Ishikawa (cell line): ENCODE results near the gene MLH1.

Source experiments
- CEBPB ChIP-seq: IDR thresholded peaks from 2 replicates; pipeline ENCODE4 v1.6.1; 2012
- CREB1 ChIP-seq: IDR thresholded peaks from 2 replicates; pipeline ENCODE4 v1.6.1; 2012; ENCODE audit warnings: low read depth
- EGR1 ChIP-seq: IDR thresholded peaks from 2 replicates; pipeline ENCODE4 v1.6.1; 2012
- EP300 ChIP-seq: IDR thresholded peaks from 2 replicates; pipeline ENCODE4 v1.6.1; 2012; ENCODE audit warnings: borderline replicate concordance
- FOXM1 ChIP-seq: IDR thresholded peaks from 2 replicates; pipeline ENCODE4 v1.6.1; 2012; ENCODE audit warnings: low read depth, borderline replicate concordance
- NFIC ChIP-seq: IDR thresholded peaks from 2 replicates; pipeline ENCODE4 v1.6.1; 2012
- RAD21 ChIP-seq: IDR thresholded peaks from 2 replicates; pipeline ENCODE4 v1.6.1; 2012; ENCODE audit warnings: low read depth
- TAF1 ChIP-seq: IDR thresholded peaks from 2 replicates; pipeline ENCODE4 v1.6.1; 2012; ENCODE audit warnings: low read depth, mild to moderate bottlenecking
- TCF12 ChIP-seq: IDR thresholded peaks from 2 replicates; pipeline ENCODE4 v1.6.1; 2012; ENCODE audit warnings: low read depth
- TEAD4 ChIP-seq: IDR thresholded peaks from 2 replicates; pipeline ENCODE4 v1.6.1; 2012
- YY1 ChIP-seq: IDR thresholded peaks from 2 replicates; pipeline ENCODE4 v1.6.1; 2012; ENCODE audit warnings: low read depth
- ZBTB7A ChIP-seq: IDR thresholded peaks from 2 replicates; pipeline ENCODE4 v1.6.1; 2012; ENCODE audit warnings: low read depth
- TF ChIP-seq, protein P1 (sequence below): IDR thresholded peaks from 2 replicates; pipeline ENCODE4 v1.6.1; 2012
- TF ChIP-seq, protein P2 (sequence below): IDR thresholded peaks from 2 replicates; pipeline ENCODE4 v1.6.1; 2012; ENCODE audit warnings: low read depth, mild to moderate bottlenecking
- TF ChIP-seq, protein P3 (sequence below): IDR thresholded peaks from 2 replicates; pipeline ENCODE4 v1.6.1; 2012

Gene MLH1

DNA sequence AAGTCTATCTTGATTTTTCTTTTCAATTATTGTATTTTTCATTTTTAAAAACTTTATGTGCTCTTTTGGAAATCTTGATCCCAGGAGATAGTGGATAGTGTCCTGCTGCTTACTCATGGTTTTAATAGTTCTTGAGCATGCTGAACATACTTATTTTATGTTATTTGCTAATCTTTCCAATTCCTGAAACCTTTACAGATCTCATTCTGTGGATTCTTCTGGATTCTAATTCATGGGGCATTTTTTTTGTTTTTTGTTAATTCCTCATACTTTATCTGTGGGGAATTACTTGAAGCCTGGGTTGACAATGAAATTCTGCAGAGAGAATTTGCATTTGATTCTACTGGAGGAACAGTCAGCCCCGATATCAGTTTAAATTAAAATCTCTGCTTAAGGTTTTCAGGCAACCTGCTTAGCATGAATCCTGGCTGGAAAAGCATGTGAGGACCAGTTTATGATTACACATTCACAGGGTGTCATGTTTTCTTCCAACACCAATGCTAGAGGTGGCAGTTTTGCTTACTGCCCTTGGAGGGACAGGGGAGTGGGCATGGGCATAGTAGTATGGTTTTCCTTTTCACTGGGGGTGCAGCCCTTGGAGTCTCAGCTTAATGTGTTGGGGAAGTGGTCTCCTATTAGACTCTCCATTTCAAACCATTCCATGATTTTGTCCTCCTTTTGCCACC is 46.0 kb downstream of the MLH1 start:
- TF ChIP-seq, protein P1, sequence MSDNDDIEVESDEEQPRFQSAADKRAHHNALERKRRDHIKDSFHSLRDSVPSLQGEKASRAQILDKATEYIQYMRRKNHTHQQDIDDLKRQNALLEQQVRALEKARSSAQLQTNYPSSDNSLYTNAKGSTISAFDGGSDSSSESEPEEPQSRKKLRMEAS: no peak
- TF ChIP-seq NFIC (no peak), ZBTB7A (no peak), TAF1 (no peak), CREB1 (no peak), EP300 (no peak), FOXM1 (no peak), TCF12 (no peak), RAD21 (no peak), TEAD4 (no peak)
- TF ChIP-seq, protein P2, sequence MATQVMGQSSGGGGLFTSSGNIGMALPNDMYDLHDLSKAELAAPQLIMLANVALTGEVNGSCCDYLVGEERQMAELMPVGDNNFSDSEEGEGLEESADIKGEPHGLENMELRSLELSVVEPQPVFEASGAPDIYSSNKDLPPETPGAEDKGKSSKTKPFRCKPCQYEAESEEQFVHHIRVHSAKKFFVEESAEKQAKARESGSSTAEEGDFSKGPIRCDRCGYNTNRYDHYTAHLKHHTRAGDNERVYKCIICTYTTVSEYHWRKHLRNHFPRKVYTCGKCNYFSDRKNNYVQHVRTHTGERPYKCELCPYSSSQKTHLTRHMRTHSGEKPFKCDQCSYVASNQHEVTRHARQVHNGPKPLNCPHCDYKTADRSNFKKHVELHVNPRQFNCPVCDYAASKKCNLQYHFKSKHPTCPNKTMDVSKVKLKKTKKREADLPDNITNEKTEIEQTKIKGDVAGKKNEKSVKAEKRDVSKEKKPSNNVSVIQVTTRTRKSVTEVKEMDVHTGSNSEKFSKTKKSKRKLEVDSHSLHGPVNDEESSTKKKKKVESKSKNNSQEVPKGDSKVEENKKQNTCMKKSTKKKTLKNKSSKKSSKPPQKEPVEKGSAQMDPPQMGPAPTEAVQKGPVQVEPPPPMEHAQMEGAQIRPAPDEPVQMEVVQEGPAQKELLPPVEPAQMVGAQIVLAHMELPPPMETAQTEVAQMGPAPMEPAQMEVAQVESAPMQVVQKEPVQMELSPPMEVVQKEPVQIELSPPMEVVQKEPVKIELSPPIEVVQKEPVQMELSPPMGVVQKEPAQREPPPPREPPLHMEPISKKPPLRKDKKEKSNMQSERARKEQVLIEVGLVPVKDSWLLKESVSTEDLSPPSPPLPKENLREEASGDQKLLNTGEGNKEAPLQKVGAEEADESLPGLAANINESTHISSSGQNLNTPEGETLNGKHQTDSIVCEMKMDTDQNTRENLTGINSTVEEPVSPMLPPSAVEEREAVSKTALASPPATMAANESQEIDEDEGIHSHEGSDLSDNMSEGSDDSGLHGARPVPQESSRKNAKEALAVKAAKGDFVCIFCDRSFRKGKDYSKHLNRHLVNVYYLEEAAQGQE: no peak
- TF ChIP-seq, protein P3, sequence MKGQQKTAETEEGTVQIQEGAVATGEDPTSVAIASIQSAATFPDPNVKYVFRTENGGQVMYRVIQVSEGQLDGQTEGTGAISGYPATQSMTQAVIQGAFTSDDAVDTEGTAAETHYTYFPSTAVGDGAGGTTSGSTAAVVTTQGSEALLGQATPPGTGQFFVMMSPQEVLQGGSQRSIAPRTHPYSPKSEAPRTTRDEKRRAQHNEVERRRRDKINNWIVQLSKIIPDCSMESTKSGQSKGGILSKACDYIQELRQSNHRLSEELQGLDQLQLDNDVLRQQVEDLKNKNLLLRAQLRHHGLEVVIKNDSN: no peak

DNA sequence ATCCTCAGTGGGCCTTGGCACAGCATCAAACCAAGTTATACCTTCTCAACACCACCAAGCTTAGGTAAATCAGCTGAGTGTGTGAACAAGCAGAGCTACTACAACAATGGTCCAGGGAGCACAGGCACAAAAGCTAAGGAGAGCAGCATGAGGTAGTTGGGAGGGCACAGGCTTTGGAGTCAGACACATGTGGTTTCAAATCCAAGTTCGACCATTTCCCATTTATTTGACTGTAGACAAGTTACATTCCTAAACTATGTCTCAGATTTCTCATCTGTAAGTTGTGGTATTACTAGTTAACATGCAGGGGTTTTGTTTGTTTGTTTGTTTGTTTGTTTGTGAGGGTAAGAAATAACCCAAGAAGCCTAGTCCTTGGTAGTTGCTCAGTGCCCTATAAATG is 46.9 kb downstream of the MLH1 start:
- TF ChIP-seq, protein P3: no peak
- TF ChIP-seq, protein P1: no peak
- TF ChIP-seq TCF12 (no peak), TAF1 (no peak), EP300 (no peak), CEBPB (no peak), EGR1 (no peak), YY1 (no peak), FOXM1 (no peak), ZBTB7A (no peak), NFIC (no peak), RAD21 (no peak), CREB1 (no peak), TEAD4 (no peak)
- TF ChIP-seq, protein P2: no peak

DNA sequence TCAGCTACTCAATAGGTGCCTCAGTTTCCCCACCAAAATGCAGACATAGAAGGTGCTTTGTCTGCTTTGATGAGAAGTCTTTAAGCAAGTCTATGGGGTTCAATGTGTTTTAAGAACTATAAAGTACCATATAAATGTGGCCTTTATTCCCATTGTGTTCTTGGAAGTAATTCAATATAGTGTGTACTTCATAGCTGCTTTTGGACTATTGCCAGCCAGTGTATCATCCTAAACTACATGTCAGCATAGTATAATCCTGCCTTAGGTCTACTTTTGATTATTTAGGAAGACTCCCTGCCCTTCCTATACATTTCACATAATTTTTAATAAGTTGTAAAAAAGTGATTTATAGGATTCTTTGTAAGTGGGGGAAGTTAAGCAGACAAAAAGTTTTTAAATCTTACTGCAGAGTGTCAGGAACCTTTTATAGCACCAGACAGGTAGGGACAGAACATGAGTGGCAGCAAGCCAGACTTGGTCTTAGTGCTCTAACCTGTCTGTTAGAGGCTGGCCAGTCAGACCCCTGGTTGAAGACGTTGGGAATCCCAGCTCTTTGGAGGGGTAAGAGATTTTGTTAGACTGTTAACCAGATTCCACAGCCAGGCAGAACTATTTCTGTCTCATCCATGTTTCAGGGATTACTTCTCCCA is 48.4 kb downstream of the MLH1 start:
- no peak for TF ChIP-seq CEBPB
- TF ChIP-seq NFIC: 0 out of 2 replicates have a peak, but pooled peaks have one; percentile 34
- TF ChIP-seq EP300: no peak

DNA sequence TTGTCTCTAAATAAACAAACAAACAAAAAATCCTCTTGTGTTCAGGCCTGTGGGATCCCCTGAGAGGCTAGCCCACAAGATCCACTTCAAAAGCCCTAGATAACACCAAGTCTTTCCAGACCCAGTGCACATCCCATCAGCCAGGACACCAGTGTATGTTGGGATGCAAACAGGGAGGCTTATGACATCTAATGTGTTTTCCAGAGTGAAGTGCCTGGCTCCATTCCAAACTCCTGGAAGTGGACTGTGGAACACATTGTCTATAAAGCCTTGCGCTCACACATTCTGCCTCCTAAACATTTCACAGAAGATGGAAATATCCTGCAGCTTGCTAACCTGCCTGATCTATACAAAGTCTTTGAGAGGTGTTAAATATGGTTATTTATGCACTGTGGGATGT is 57.0 kb downstream of the MLH1 start:
- TF ChIP-seq YY1: no peak
- no peak for TF ChIP-seq NFIC
- no peak for TF ChIP-seq RAD21
- TF ChIP-seq CEBPB: no peak
- no peak for TF ChIP-seq CREB1
- TF ChIP-seq, protein P3: no peak

DNA sequence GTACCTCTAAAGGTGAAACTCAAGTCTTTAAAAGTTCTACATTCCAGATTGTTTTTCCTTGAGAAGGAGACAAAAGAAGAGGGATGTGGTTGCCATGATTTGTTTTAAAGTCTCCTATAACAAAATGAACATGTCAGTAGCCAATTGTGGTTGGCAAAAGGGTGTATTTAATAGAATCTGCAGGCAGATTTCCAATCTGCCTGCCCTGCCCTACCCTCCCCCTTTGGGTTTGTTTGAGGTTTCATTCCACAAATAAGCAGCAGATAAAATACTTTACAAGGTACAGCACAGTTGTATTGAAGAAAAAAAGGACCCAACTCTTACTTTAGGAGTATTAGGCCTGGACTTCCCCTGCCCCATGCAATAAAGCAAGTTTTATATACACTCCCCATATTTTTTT is 59.5 kb downstream of the MLH1 start:
- TF ChIP-seq FOXM1 (no peak), NFIC (no peak), TEAD4 (no peak), TCF12 (no peak), ZBTB7A (no peak), CREB1 (no peak)
- TF ChIP-seq, protein P3: no peak
- TF ChIP-seq, protein P2: no peak
- TF ChIP-seq, protein P1: no peak
